ENCODE data around the gene LTBP4.
"Not testable (repeated sequence)": the region's sequence is repeated elsewhere in the genome, so short reads cannot be mapped to it uniquely, and the experiment has no call there.

Gene LTBP4

GRCh38 chr19:40601134-40601974 is at the start of gene LTBP4:
Gene LTBP4 (plus strand): TSS chr19:40601369. CDS start chr19:40601388, 19 bp downstream.
- no peak for DNase-seq

GRCh38 chr19:40552848-40553247 is 48.3 kb upstream of the LTBP4 start:
- DNase-seq, result no peak

GRCh38 chr19:40553885-40554857 is 47.0 kb upstream of the LTBP4 start:
- no peak for DNase-seq

GRCh38 chr19:40555978-40556689 is 45.0 kb upstream of the LTBP4 start:
- no peak for DNase-seq

- DNase-seq, result no peak
These were observed 44.1 kb upstream of the LTBP4 start for GRCh38 chr19:40556953-40557530.

GRCh38 chr19:40559394-40559793 is 41.8 kb upstream of the LTBP4 start:
- DNase-seq, result no peak

- DNase-seq, result peak; percentile 84
These were observed 41.1 kb upstream of the LTBP4 start for GRCh38 chr19:40560092-40560507.

- DNase-seq, result no peak
These were observed 39.2 kb upstream of the LTBP4 start for GRCh38 chr19:40561947-40562346.

- not testable (repeated sequence) for DNase-seq
These were observed 36.6 kb upstream of the LTBP4 start for GRCh38 chr19:40564535-40564934.

- DNase-seq, result no peak
These were observed 35.8 kb upstream of the LTBP4 start for GRCh38 chr19:40565355-40565754.

- DNase-seq, result no peak
These were observed 35.2 kb upstream of the LTBP4 start for GRCh38 chr19:40565910-40566495.

GRCh38 chr19:40567040-40567749 is 34.0 kb upstream of the LTBP4 start:
- no peak for DNase-seq

- DNase-seq, result no peak
These were observed 33.2 kb upstream of the LTBP4 start for GRCh38 chr19:40567750-40568494.

GRCh38 chr19:40570313-40571004 is 30.7 kb upstream of the LTBP4 start:
- peak; percentile 97 for DNase-seq

- DNase-seq, result no peak
These were observed 30.2 kb upstream of the LTBP4 start for GRCh38 chr19:40571005-40571318.

- no peak for DNase-seq
These were observed 29.2 kb upstream of the LTBP4 start for GRCh38 chr19:40571831-40572495.

- no peak for DNase-seq
These were observed 25.8 kb upstream of the LTBP4 start for GRCh38 chr19:40575326-40575725.

- no peak for DNase-seq
These were observed 25.0 kb upstream of the LTBP4 start for GRCh38 chr19:40576151-40576584.

GRCh38 chr19:40576585-40577451 is 24.4 kb upstream of the LTBP4 start, which contains the start of gene SHKBP1:
Gene SHKBP1 (plus strand): TSS chr19:40576873. CDS start chr19:40576900, 27 bp downstream.
- peak; percentile 95 for DNase-seq
